Measurements from ENCODE around the gene SOX3. TPM values are rescaled to one million over a fixed set of nuclear protein-coding genes. Genes with fewer than 3 reads are reported as not detected.

SOX3 gene
- total RNA-seq = not detected in 2 replicates

DNA sequence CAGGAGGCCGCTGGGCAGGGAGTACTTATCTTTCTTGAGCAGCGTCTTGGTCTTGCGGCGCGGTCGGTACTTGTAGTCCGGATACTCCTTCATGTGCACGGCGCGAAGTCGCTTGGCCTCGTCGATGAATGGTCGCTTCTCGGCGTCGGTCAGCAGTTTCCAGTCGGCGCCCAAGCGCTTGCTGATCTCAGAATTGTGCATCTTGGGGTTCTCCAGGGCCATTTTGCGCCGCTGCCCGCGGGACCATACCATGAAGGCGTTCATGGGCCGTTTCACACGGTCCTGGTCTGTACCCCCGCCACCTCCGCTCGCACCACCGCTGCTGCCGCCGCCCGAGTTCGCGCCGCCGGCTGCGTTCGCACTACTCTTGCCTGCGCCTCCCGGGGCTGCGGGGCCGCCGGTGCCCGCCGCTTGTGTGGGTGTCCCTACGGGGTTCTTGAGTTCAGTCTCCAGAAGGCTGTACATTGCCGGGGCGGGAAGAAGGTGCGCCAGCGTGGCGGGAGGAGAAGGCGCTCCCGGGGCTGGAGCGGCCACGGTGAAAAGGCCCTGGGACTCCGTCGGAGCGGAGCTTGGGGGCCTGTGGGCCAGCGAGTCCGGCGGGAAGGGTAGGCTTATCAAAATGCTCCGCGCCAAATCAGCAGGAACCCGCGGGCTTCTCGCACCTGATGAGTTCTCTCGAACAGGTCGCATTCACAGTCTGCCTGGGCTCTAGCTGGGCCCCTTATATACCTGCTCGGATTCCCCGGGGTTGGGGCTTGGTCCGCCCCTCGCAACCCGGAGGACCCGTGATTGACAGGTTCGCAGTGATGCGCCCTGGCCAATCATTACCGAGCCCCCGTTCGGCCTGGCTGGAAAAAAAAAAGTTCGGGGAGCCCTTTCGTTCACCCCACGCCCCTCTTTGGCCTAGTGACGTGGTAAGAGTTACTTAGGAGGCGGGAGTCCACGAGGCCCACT lies at the start of gene SOX3:
Gene SOX3, minus strand, starts transcription at position 699 of the 954 bp plus-strand sequence. Its CDS starts 9 bp downstream, at position 690.
- DNase-seq (ENCODE audit: low read depth, low spot score) = no peak

DNA sequence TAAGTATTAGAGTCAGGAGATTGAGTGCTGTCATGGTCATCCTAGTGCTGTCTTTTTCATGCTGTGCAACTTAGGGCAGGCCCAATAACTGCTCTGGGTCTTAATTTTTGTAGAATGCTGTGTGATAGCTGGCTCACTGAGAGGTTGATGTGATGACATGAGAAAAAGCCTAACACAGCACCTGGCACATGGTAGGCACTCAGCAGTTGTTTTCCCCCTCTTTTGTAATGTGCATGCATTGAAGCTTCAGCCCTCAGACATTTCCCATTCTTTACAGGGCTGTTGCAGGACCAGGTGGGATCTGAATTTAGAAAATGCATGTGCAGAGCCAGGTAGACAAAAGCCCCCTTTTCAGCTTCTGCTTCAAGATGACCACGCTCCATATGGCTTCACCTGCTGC lies 44.1 kb upstream of the SOX3 start:
- DNase-seq (ENCODE audit: low read depth, low spot score) = no peak

DNA sequence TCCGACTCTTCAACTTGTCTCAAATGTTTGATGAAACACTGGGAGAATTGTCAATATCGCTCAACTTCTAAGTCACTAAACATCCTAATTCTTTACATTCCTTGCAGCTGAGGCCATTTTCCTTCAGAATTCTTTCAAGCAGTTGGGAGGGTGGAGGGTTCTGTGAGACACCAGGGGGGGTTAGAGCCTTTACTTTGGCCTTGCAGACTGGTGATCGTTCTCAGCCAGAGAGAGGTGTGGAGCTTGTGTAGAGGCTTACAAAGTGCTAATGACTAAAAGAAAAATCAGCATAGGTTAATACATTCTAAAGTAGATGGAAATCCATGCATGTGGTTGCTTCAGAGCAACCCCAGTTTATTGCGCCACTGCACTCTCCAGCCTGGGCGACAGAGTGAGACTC lies 21.3 kb upstream of the SOX3 start:
- DNase-seq (ENCODE audit: low read depth, low spot score) = no peak

DNA sequence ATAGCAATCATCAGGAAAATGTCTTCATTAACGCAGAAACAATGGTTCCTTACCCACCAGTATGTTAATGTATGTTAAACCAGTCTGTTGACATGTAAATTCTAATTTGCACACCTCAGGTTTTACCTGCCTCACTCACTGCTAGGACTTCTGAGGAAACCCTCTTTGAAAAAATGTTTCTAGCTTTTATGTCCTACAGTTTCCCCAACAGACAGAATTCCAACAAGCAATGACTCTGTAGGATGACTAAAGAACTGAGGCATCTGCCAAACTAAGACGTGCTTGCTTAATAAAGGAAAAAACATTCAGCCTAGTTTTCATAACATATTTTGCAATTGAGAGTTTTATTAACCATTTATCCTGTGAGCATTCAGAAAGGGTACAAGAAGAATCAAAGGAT lies 20.6 kb upstream of the SOX3 start:
- no peak for DNase-seq (ENCODE audit: low read depth, low spot score)

DNA sequence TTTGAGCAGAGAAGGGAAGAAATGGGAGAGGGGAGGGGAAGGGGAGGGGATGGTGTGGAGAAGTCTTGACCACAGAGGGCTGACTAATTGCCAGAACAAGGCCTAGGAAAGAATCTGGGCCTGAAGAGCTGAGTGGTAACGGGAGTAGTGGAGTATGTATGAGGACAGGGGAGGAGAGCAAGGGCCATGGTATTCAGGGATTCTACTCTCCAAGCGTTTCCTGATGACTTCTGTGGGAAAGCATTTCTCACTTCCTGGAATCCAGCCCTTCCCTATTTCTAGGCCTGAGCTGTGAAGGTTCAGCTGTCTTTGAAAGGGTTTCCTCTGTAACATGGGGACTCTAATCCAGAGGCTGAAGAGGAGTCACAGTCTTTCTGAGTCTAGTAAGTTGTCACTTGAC lies 19.7 kb upstream of the SOX3 start:
- DNase-seq (ENCODE audit: low read depth, low spot score) = no peak

DNA sequence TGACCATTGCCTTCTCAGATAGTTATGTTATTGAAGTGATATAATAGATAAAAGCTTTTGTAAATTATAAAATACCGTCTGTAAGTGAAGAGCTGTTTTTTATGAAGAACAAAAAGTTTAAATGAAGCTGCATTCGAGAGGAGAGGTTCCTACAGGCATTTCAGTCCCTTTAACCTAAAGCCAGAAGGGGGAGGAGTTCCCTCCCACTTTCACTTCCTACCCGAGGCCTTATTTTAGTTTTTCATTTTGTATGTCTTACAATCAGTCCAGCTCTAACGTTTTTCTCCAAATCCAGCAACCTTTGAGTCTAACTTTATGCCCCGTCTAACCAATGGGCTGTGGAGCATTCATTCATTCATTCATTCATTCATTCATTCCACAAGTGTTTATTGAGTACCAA lies 16.5 kb upstream of the SOX3 start:
- no peak for DNase-seq (ENCODE audit: low read depth, low spot score)

DNA sequence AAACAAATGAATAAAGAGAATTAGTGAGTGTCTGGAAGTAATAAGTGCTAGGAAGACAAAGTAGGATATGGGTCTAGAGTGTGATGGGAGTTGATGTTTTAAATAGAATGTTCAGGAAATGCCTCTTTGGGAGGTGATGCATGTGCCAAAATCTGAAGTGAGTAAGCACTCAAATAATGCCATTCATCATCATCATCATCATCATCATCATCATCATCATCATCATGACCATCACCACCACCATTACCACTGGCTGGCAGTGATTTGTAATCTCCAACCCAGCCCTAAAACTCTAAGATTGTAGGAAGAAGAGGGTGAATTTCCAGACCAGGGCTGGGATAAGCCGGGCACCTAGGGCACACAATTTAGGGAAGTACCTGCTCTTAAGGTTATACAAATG lies 9.7 kb upstream of the SOX3 start:
- DNase-seq (ENCODE audit: low read depth, low spot score) = no peak

DNA sequence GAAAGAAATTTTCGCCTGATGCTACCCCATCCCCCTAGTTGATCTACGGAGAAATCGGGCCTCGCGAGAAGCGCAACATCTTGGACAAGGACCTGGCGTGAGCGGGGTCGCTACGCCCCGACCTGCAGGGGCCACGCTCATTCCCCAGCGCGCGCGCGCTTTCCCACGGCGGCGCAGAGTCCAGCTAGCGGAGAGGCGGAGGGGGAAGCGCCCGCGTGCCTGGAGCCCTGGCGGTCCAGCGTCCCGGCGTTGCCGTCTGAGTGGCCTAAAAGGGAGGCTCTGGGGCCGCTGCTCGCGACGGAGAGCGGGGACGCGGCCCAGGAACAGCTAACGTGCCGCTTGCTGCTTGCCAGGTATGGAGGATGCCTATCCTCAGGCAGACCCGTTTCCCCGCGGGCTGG lies 6.0 kb upstream of the SOX3 start:
- DNase-seq (ENCODE audit: low read depth, low spot score) = no peak

DNA sequence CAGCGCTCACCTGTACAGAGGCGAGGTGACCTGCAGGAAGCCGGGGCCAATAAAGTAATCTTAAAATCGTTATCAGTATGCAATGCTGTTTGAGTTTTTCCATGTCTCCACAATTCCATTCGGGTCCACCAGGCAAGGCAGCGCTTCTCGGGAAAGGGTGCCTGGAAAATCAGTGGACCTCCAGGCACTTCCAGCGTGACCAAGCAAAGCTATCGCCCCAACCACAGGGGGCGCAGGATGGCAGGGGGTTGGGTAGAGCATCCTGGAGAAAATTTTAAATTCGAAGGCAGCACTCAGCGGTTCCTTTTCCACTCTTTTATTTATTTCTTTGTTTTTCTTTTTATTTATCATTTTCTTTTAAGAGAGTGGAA lies 5.4 kb upstream of the SOX3 start:
- no peak for DNase-seq (ENCODE audit: low read depth, low spot score)

DNA sequence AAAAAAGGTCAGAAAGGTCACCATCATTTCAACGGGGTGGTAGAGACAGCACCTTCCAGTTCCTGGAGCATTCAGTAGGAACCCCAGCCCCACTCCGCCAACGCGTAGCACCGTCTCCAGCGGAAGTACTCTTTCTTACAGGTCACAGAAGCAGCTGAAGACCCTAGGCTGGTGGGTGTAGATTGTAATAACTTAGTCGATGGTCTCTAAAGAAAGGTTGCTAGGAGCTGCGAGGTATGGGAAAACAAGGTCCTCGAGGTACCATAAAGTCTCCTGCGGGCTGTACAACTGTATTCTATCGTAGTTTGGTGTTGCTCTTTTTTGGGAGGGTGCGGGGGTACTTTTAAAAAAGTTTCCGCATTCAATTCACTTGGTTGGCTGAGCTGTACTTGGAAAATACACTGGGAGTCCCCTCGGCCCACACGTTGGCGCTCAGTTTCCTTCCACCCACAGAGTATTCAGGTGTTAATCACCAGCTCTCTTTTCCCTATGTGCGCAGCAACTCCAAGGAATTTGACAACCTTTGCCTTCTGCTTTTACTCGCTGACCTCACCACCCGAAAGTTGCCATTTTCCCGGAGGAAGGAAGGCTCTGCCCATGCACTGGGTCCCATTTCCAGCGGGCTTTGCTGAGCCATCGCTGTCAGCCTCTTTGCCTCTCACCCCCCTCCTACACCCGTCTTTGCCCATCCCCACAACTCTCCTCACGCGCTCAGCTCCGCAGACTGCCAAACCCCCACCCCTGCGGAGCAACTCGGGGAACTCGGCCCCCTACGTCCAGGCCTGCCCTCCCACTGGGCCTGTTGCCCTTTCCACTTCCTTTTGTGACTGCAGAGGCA lies 4.8 kb upstream of the SOX3 start:
- DNase-seq (ENCODE audit: low read depth, low spot score) = no peak

DNA sequence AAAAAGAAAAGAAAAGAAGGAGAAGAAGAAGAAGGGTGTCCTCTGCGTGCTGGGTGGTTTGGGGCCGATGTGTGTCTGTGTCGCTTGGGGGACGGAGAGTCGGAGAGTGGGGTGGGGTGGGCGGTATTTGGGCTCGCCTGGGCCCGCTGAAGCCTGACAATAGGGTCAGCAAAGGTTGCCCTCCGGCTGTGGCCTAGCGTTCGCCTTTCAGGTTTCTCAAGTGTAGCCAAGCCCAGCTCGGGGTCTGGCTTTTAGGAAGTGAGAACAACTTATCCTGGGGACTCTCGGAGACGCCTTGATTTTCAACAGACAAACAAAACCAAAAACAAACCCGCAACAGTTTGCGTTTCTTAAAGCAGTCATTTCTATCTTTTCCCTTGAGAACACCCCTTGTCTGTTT lies 4.1 kb upstream of the SOX3 start:
- DNase-seq (ENCODE audit: low read depth, low spot score) = no peak

DNA sequence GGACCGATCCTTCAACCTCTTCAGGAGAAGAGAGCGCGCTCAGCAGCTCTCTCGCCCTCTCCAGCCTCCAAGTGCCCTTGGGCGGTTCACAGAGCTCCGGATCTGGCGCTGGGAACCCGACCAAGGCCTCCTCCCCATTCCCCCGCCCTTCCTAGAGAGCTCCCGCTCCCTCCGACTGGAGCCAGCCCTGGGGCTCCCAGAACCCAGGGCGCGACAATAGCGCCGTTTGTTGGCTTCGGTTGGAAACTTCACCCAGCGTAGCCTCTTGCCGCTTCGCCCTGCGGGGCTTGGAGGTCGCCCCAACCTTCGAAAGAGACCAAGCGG lies 3.1 kb upstream of the SOX3 start:
- DNase-seq (ENCODE audit: low read depth, low spot score) = no peak

DNA sequence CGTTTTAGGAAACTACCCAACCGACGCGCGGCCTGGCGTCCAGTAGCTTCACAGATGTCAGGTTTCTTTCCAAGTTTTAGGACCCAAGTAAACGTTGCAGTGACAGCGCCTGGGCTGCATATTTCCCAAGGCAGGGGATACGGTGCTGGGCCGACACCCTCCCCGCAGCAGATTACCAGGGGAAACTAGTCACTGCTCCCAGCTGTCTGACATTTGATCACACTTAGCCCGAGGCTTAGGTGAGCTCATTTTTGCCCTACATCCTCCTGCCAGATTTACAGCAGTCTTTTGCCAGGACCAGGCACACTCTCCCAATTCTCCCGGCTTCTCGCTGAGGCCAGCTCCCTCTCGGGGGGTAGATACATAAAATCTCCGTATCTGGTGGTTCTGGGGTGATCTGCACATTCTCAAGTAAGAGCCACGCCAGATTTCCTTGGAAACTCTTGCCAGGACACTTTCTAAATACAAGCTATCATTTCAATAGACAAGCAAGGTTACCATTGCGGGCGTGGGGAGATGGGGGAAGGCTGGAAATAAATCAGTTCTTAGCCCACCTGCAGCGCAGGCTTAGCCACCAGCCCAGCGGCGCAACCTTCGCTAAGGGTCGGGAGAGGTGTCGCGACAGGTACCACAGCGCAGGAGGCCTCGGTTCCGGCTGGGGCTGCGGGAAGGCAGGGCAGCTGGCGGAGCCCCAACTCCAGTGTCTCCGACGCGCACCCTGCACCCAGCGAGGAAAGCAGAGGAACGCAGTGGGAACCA lies 2.5 kb upstream of the SOX3 start:
- no peak for DNase-seq (ENCODE audit: low read depth, low spot score)

DNA sequence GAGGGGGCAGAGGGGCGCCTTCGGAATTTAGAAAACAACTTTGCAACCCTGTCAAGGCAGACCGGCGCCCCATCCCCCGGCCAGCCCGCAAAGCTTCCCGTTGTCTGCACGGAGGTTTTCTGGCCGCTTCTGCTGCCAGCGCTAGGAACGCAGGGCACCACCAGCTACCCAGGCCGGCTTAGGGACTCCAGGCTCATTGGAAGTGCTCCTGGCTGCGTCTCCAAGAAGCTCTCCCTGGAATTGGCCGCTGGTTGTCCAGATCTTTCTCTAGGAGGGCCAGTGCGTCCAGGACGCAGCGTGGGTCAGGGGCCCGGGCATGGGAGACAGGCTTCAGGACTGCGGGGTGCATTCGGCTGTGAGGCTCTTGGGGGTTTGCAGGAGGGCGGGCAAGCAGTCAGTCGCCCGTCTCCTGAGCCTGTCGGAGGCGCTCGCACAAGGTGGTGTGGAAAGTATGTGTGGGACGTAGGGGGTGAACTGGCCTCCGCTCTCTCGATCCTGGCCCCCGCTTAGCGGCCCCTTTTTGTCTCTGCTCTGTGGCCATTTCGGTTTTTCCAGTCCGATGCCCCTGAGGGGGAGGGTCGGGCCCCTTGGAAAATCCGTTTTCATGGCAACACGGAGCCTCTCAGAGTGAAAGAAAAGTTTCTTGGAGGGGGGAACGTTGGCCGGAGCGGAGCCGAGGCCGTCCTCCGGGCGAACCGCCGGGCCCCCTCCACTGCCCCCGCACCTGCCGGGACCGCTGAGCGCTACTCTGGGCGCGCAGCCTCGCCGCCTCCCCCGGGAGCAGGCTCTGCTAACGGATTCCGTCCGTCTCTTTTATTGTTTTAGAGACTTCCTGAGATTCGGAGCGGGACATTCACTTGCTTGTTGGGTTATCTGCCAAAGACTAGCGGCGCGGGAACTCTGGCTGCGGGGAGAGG lies 810 bp upstream of the SOX3 start:
- DNase-seq (ENCODE audit: low read depth, low spot score) = no peak

DNA sequence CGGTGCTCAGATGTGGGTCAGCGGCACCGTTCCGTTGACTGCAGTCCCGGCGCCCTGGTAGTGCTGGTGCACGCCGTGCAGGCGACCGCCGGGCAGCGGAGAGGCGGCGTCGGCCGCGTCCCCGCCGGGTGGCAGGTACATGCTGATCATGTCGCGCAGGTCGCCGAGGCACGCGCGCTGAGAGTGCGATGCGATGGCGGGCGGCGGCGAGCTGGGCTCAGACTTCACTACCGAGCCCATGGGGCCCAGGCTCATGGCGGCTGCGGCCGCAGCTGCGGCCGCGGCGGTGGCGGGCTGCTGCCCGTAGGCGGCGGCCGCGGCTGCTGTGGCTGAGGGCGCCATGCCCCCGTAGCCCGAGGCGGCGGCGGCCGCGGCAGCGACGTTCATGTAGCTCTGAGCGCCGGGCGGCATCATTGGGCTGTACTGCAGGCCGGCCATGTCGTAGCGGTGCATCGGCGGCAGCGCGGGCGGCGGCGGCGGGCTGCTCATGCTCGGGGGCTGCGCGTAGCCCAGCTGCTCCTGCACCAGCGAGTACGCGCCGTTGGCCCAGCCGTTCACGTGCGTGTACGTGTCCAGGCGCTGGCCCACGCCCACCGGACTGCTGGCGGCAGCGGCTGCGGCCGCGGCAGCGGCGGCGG lies 1.0 kb downstream of the SOX3 start:
- DNase-seq (ENCODE audit: low read depth, low spot score) = no peak

DNA sequence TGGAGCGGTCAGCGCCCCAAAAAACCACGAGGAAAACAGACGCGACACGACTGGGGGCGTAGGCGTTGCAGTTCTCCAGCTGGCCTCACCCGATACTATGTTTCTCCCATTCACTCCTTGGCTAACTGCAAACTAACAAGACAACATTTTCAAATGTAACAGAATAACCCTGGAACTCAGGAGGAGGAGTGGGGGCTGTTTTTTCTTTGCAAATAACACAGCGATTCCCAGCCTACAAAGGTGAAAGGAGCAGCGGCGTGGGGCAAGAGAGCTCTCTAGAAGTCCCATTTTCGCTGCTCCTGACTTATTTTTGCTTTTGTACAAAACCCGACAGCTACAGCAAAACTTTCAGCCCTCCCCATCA lies 1.6 kb downstream of the SOX3 start:
- no peak for DNase-seq (ENCODE audit: low read depth, low spot score)

DNA sequence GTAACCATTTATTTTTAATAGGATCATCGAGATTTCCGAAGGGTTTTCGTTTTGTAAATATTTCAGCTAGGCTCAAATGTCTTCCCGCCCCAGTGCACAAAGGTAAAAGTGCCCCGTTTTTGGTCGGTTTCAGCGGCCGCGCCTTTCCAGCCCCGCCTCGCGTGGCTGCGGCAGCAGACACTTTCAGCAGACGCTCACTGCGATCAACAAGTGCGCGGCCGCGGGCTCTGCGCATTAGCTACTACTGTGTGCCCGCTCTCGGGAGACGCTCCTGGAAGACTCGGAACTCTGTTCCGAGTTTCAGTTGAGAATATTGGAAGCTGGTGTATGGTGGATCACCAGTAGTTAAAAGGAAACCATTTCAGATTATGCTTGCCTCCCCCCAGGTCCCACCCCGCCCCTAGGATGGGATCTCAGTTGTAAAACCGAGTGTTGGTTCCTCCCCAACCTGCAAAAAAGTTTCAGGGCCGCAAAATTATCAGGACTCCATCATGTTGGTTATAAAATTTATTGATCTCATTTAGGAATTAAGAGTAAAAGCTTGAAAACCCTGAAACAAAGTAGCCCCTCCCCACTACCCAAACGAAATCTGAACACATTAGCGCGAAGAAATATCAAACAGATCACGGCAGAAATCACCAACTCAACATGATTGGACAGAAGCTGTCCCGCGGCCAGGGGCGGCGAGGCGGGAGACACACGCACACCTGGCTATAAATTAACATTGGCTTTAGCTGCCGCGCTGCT lies 2.2 kb downstream of the SOX3 start:
- DNase-seq (ENCODE audit: low read depth, low spot score) = no peak

DNA sequence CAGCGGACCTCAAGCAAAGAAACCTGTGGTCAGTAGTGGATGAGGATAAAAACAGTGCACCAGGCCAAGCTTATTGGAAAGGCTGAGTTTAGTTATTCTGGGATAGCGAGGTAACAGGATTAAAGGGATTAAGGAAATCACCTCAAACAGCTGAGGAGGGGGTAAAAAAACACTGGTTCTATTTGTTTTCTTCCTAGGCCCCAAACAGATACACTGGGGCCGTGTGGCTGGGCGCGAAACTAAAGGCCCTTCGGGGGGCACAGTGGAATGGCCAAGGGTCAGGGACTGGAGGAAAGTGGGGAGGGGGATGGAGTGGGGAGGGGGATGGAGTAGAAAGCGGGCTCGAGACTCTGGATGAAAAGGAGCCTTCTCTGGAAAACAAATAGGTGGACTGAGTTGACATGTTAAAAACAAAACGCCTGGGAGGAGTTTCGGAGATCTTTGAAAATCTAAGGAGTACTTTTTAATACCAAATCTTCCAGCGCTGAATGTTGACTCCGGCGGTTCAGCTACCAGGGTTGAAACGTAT lies 2.9 kb downstream of the SOX3 start:
- DNase-seq (ENCODE audit: low read depth, low spot score) = no peak

DNA sequence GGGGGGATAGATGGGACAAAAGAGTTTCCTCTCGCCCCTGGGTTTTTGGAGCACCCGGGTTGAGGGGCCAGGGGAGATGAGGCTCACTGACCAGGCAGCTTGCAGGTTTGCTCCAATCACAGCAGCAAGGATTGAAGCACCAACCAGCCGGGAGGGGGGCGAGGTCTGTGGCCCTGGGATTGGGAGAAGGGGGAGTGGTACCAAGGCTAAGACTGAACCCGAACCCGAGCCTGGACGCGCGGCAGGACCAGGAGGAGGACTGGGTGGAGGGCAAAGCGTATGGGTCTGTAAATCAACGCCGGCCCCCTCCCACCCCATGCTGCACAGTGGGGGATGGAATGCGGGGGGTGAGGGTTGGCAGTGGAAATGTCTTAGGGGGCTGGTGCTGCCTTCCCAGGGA lies 3.5 kb downstream of the SOX3 start:
- no peak for DNase-seq (ENCODE audit: low read depth, low spot score)

DNA sequence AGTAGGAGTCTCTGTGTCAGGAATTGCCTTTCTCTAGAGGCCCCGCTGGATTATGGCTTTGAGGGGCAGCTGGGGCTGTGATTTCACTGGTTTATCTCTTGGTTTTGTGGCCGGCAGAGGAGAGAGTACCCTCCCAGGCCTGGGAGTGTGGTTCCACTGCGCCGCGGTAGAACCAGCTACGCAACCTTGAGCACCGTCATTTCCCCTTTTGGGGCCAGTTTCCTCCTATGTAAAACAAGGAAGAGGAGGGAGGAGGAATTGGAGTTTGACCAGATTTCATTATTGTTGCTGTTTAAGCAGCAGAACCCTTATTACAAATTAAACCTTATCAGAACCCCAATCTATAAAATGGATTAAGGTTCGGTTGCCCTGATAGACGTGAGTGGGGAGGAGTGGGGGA lies 4.4 kb downstream of the SOX3 start:
- DNase-seq (ENCODE audit: low read depth, low spot score) = no peak

Measured in pulmonary artery endothelial cell (primary cell).